GM21390 (cell line): Measurements from ENCODE around the gene PLEKHG5.
"Not testable (repeated sequence)": the region's sequence is repeated elsewhere in the genome, so short reads cannot be mapped to it uniquely, and the experiment has no call there.

ENCODE experiments used
- ATAC-seq: cut with Tn5 transposase; IDR thresholded peaks from one replicate; pipeline ENCODE4 v1.9.1; 2021; ENCODE audit not compliant: unreplicated experiment

Gene PLEKHG5

GRCh38 chr1:6464514-6464836 lies 27.0 kb downstream of the PLEKHG5 start:
- ATAC-seq, result no peak

- no peak for ATAC-seq
These were observed 28.4 kb downstream of the PLEKHG5 start for GRCh38 chr1:6463120-6463412.

GRCh38 chr1:6462412-6463119 lies 28.9 kb downstream of the PLEKHG5 start:
- no peak for ATAC-seq

GRCh38 chr1:6461538-6462411 lies 29.7 kb downstream of the PLEKHG5 start:
- no peak for ATAC-seq

GRCh38 chr1:6461051-6461530 lies 30.4 kb downstream of the PLEKHG5 start:
- no peak for ATAC-seq

GRCh38 chr1:6460301-6461050 lies 31.0 kb downstream of the PLEKHG5 start:
- no peak for ATAC-seq

- ATAC-seq, result no peak
These were observed 31.6 kb downstream of the PLEKHG5 start for GRCh38 chr1:6459850-6460265.

GRCh38 chr1:6456800-6457466 lies 34.5 kb downstream of the PLEKHG5 start:
- ATAC-seq, result no peak

- not testable (repeated sequence) for ATAC-seq
These were observed 35.5 kb downstream of the PLEKHG5 start for GRCh38 chr1:6455752-6456520.

- ATAC-seq, result no peak
These were observed 36.4 kb downstream of the PLEKHG5 start for GRCh38 chr1:6454856-6455751.

- ATAC-seq, result not testable (repeated sequence)
These were observed 37.3 kb downstream of the PLEKHG5 start for GRCh38 chr1:6453895-6454855.

GRCh38 chr1:6450943-6451373 lies 40.5 kb downstream of the PLEKHG5 start:
- ATAC-seq, result no peak

GRCh38 chr1:6450486-6450885 lies 41.0 kb downstream of the PLEKHG5 start:
- not testable (repeated sequence) for ATAC-seq

GRCh38 chr1:6450005-6450450 lies 41.4 kb downstream of the PLEKHG5 start:
- no peak for ATAC-seq

- no peak for ATAC-seq
These were observed 42.5 kb downstream of the PLEKHG5 start for GRCh38 chr1:6448749-6449631.

- no peak for ATAC-seq
These were observed 43.4 kb downstream of the PLEKHG5 start for GRCh38 chr1:6447818-6448748.
